Loucy (cell line): ENCODE data around the gene C4BPB.

Experiments used
- CTCF ChIP-seq: fragments of 200-600 bp; sonication (generic); conservative IDR thresholded peaks from 2 replicates; pipeline ENCODE4 v1.5.1; 2014; ENCODE audit warnings: mild to moderate bottlenecking, antibody characterized with exemption, low read length
- EZH2phosphoT487 ChIP-seq: fragments of 200-600 bp; IDR thresholded peaks from 2 replicates; pipeline ENCODE4 v1.6.1; 2018; ENCODE audit warnings: antibody characterized with exemption, mild to moderate bottlenecking, moderate library complexity, borderline replicate concordance

GRCh38 chr1:207085887-207086286 is 2.8 kb upstream of the C4BPB start:
- TF ChIP-seq CTCF: no peak
- no peak for TF ChIP-seq EZH2phosphoT487
